H1 (cell line): ENCODE measurements around the gene TIMMDC1.

Source experiments
- BRCA1 ChIP-seq: IDR thresholded peaks from 2 replicates; pipeline ENCODE4 v1.6.1; 2012; ENCODE audit warnings: low read depth, low read length, improper control_type of control experiment
- CHD1 ChIP-seq: IDR thresholded peaks from 2 replicates; pipeline ENCODE4 v1.6.1; 2012; ENCODE audit warnings: low read depth, low read length, improper control_type of control experiment
- CREB1 ChIP-seq: IDR thresholded peaks from 2 replicates; pipeline ENCODE4 v1.6.1; 2012; ENCODE audit warnings: inconsistent platforms
- CTCF ChIP-seq, 3 experiments: IDR thresholded peaks; 1 replicate in 2 of 3; 2 replicates in 1 of 3; pipeline versions ENCODE4 v1.5.1 to v1.6.1; 2011; ENCODE audit warnings: low read length in 3 of 3, mild to moderate bottlenecking in 3 of 3, inconsistent platforms in 2 of 3, low read depth in 1 of 3, moderate library complexity in 1 of 3; ENCODE audit not compliant: insufficient read depth in 1 of 3; ENCODE audit errors: control extremely low read depth in 1 of 3
- EP300 ChIP-seq, 2 experiments: IDR thresholded peaks; 1 replicate in 1 of 2; 2 replicates in 1 of 2; pipeline ENCODE4 v1.6.1; 2011 to 2012; ENCODE audit warnings: low read depth in 2 of 2, low read length in 2 of 2, mild to moderate bottlenecking in 2 of 2, borderline replicate concordance in 1 of 2, inconsistent platforms in 1 of 2, moderate library complexity in 1 of 2
- MAFK ChIP-seq: IDR thresholded peaks from 2 replicates; pipeline ENCODE4 v1.6.1; 2012; ENCODE audit warnings: low read depth, mild to moderate bottlenecking, improper control_type of control experiment, low read length
- NANOG ChIP-seq: IDR thresholded peaks from 2 replicates; pipeline ENCODE4 v1.6.1; 2011; ENCODE audit warnings: low read length, low read depth, mild to moderate bottlenecking, inconsistent platforms; ENCODE audit not compliant: insufficient read depth, poor library complexity, severe bottlenecking
- POLR2A ChIP-seq, 2 experiments: IDR thresholded peaks; 1 replicate in 1 of 2; 2 replicates in 1 of 2; pipeline ENCODE4 v1.6.1; 2011; ENCODE audit warnings: low read depth in 2 of 2, low read length in 2 of 2, mild to moderate bottlenecking in 2 of 2; ENCODE audit errors: control extremely low read depth in 1 of 2
- POLR2AphosphoS5 ChIP-seq: IDR thresholded peaks from 2 replicates; pipeline ENCODE4 v1.6.1; 2011; ENCODE audit warnings: low read depth, low read length
- SIN3A ChIP-seq, 2 experiments: IDR thresholded peaks in 1 of 2; conservative IDR thresholded peaks in 1 of 2; 2 replicates each; pipeline ENCODE4 v1.6.1; 2011 to 2012; ENCODE audit warnings: low read length in 2 of 2, improper control_type of control experiment in 1 of 2, low read depth in 1 of 2, mild to moderate bottlenecking in 1 of 2
- TAF1 ChIP-seq: IDR thresholded peaks from 2 replicates; pipeline ENCODE4 v1.6.1; 2011; ENCODE audit warnings: mild to moderate bottlenecking, low read depth, low read length
- TCF12 ChIP-seq: IDR thresholded peaks from 2 replicates; pipeline ENCODE4 v1.6.1; 2011; ENCODE audit warnings: low read depth, mild to moderate bottlenecking, low read length
- ZNF274 ChIP-seq: IDR thresholded peaks from 2 replicates; pipeline ENCODE4 v1.7.0; 2012; ENCODE audit warnings: low read length, borderline replicate concordance; ENCODE audit errors: extremely low read depth

GRCh38 chr3:119529883-119530282 is 31.5 kb downstream of the TIMMDC1 start:
- TF ChIP-seq BRCA1 (no peak), POLR2A (IDR thresholded peaks at IDR 0.05; ENCODE audit: control extremely low read depth in 1 of 2, low read depth in 2 of 2, low read length in 2 of 2) (no peak), CTCF (IDR thresholded peaks at IDR 0.05; ENCODE audit: control extremely low read depth in 1 of 3, insufficient read depth in 1 of 3, low read depth in 1 of 3, low read length in 3 of 3) (no peak), TAF1 (no peak), CREB1 (no peak), ZNF274 (no peak), NANOG (no peak), EP300 (IDR thresholded peaks at IDR 0.05; ENCODE audit: borderline replicate concordance in 1 of 2, low read depth in 2 of 2, low read length in 2 of 2) (no peak), POLR2AphosphoS5 (no peak), MAFK (no peak), TCF12 (no peak), SIN3A (conservative IDR thresholded peaks at IDR 0.05 in 1 of 2, IDR thresholded peaks at IDR 0.05 in 1 of 2; ENCODE audit: low read depth in 1 of 2, low read length in 2 of 2) (no peak), CHD1 (no peak)
